Liver (tissue), 9 donors: ENCODE results near the gene GRAMD2B. TPM values are rescaled to one million over a fixed set of nuclear protein-coding genes. Genes with fewer than 3 reads are reported as not detected.

Experiments
- DNase-seq: peaks from one replicate; pipeline ENCODE4 v3.0.0-alpha.2; 2017; ENCODE audit warnings: low spot score
- H3K27ac ChIP-seq, 2 donors: one replicate each; pipeline ENCODE4 v1.7.0; 2013; ENCODE audit warnings: inconsistent platforms in 2 of 2, low read length in 2 of 2, control low read depth in 1 of 2, low read depth in 1 of 2, mild to moderate bottlenecking in 1 of 2
- H3K27me3 ChIP-seq, 4 donors: one replicate each; pipeline versions ENCODE4 v1.6.1 to v1.7.0; 2013; ENCODE audit warnings: low read length in 3 of 4, inconsistent platforms in 1 of 4, mild to moderate bottlenecking in 1 of 4, moderate library complexity in 1 of 4; ENCODE audit not compliant: control insufficient read depth in 4 of 4, insufficient read depth in 4 of 4
- H3K36me3 ChIP-seq, 4 donors: one replicate each; pipeline versions ENCODE4 v1.6.1 to v1.7.0; 2013; ENCODE audit warnings: low read length in 3 of 4, mild to moderate bottlenecking in 3 of 4, low read depth in 1 of 4, moderate library complexity in 1 of 4; ENCODE audit not compliant: control insufficient read depth in 4 of 4, insufficient read depth in 3 of 4
- H3K4me1 ChIP-seq, 4 donors: one replicate each; pipeline versions ENCODE4 v1.6.1 to v1.7.0; 2013; ENCODE audit warnings: low read length in 3 of 4, mild to moderate bottlenecking in 3 of 4, moderate library complexity in 1 of 4; ENCODE audit not compliant: control insufficient read depth in 4 of 4, insufficient read depth in 4 of 4
- H3K4me3 ChIP-seq, 3 donors: one replicate each; pipeline versions ENCODE4 v1.6.1 to v1.7.0; 2013; ENCODE audit warnings: low read length in 3 of 3, control low read depth in 1 of 3, low read depth in 1 of 3, mild to moderate bottlenecking in 1 of 3
- H3K9ac ChIP-seq, 2 donors: one replicate each; pipeline ENCODE4 v1.7.0; 2013; ENCODE audit warnings: low read length in 2 of 2, mild to moderate bottlenecking in 2 of 2, moderate library complexity in 2 of 2, control low read depth in 1 of 2, low read depth in 1 of 2
- H3K9me3 ChIP-seq, 4 donors: one replicate each; pipeline versions ENCODE4 v1.6.1 to v1.7.0; 2013; ENCODE audit warnings: low read length in 3 of 4; ENCODE audit not compliant: control insufficient read depth in 4 of 4
- ATF3 ChIP-seq: IDR thresholded peaks from 2 replicates; pipeline ENCODE4 v1.6.1; 2016; ENCODE audit warnings: antibody characterized with exemption
- EGR1 ChIP-seq, 2 donors: IDR thresholded peaks; 2 replicates each; pipeline ENCODE4 v1.6.1; 2016 to 2018; ENCODE audit warnings: antibody characterized with exemption in 2 of 2, low read depth in 2 of 2
- FOXA2 ChIP-seq: IDR thresholded peaks from 2 replicates; pipeline ENCODE4 v1.6.1; 2016; ENCODE audit warnings: antibody characterized with exemption
- MAX ChIP-seq: IDR thresholded peaks from 2 replicates; pipeline ENCODE4 v1.6.1; 2016; ENCODE audit warnings: antibody characterized with exemption
- NR2F2 ChIP-seq: IDR thresholded peaks from 2 replicates; pipeline ENCODE4 v1.6.1; 2016; ENCODE audit warnings: antibody characterized with exemption
- RAD21 ChIP-seq, 2 donors: IDR thresholded peaks; 2 replicates each; pipeline ENCODE4 v1.6.1; 2016; ENCODE audit warnings: antibody characterized with exemption in 2 of 2, mild to moderate bottlenecking in 2 of 2
- REST ChIP-seq: IDR thresholded peaks from 2 replicates; pipeline ENCODE4 v1.6.1; 2016; ENCODE audit warnings: antibody characterized with exemption, mild to moderate bottlenecking
- SP1 ChIP-seq: IDR thresholded peaks from 2 replicates; pipeline ENCODE4 v1.6.1; 2018; ENCODE audit warnings: antibody characterized with exemption, mild to moderate bottlenecking
- YY1 ChIP-seq: IDR thresholded peaks from 2 replicates; pipeline ENCODE4 v1.6.1; 2016; ENCODE audit warnings: antibody characterized with exemption, mild to moderate bottlenecking
- ZBTB33 ChIP-seq: IDR thresholded peaks from 2 replicates; pipeline ENCODE4 v1.6.1; 2016; ENCODE audit warnings: antibody characterized with exemption
- WGBS: extraction: QIAGEN DNeasy Blood & Tissue Kit; methylation state at CpG from one replicate; pipeline ENCODE4 v1.1.7; 2013; 5-methylcytosine and 5-hydroxymethylcytosine counted together
- polyA plus RNA-seq, 2 donors: library from polyadenylated mRNA; stranded (reverse) in 1 of 2; unstranded in 1 of 2; fragments of 200-250 nt in 1 of 2; fragments of >200 nt in 1 of 2; fragmentation: Nextera tagmentation in 1 of 2; extraction: Ambion mirVana in 1 of 2; gene quantifications; one replicate each; pipeline versions ENCODE4 v1.2.1 to v1.2.3, GENCODE V29; 2013 to 2015
- total RNA-seq, 2 donors: library from RNA; depleted of rRNA; stranded (reverse); fragments of >200 nt; gene quantifications; one replicate each; pipeline ENCODE4 v1.2.3, GENCODE V29; 2014
- donor health status: healthy.
- donor health status: healthy.
- donor health status: healthy.
- donor health status: healthy.
- donor health status: healthy.

Gene GRAMD2B
- total and polyA plus RNA-seq, 4 donors = 6.5 to 24.1 (median 13.5) TPM

- TF ChIP-seq ZBTB33 (no peak), FOXA2 (no peak), SP1 (no peak), EGR1 (IDR thresholded peaks at IDR 0.05; ENCODE audit: low read depth in 2 of 2) (no peak)
These were observed 97.9 kb downstream of the GRAMD2B start (continued) for GRCh38 chr5:126521130-126521529.

- TF ChIP-seq RAD21 (IDR thresholded peaks at IDR 0.05) (no peak), REST (no peak)
- no peak for DNase-seq
- Histone ChIP-seq H3K36me3 (no peaks in the 10 kb centered on the region), H3K4me3 (no peak overlapping the region), H3K4me1 (peaks cover 0 to 10% (median 5%) of the 10 kb centered on the region in 4 donors), H3K27ac (no peak overlapping the region), H3K27me3 (no peaks in the 10 kb centered on the region), H3K9me3 (no peaks in the 10 kb centered on the region), H3K9ac (no peak overlapping the region)
- 78% methylated on average over 8 of the region's 8 CpGs for WGBS
These were observed 100.8 kb downstream of the GRAMD2B start for GRCh38 chr5:126523818-126524510.

- Histone ChIP-seq H3K36me3 (no peaks in the 10 kb centered on the region), H3K9me3 (no peaks in the 10 kb centered on the region), H3K4me3 (no peak overlapping the region), H3K4me1 (no peaks in the 10 kb centered on the region), H3K27ac (no peak overlapping the region), H3K27me3 (no peaks in the 10 kb centered on the region), H3K9ac (no peak overlapping the region)
- DNase-seq = no peak
- TF ChIP-seq NR2F2 (no peak), SP1 (peak; percentile 22), RAD21 (IDR thresholded peaks at IDR 0.05) (peak in 1 of 2 donors; percentile 14), FOXA2 (no peak), MAX (no peak), ATF3 (no peak), YY1 (no peak)
- WGBS = 60% methylated on average over 5 of the region's 5 CpGs
These were observed 102.5 kb downstream of the GRAMD2B start for GRCh38 chr5:126525630-126526245.
